ENCODE results near the gene TMEM120A. TPM values are rescaled to one million over a fixed set of nuclear protein-coding genes. Genes with fewer than 3 reads are reported as not detected.

TMEM120A gene
- total and polyA plus RNA-seq, 12 donors: 51.4 to 277 (median 172) TPM

GRCh38 chr7:75953431-75953830 lies 41.0 kb downstream of the TMEM120A start:
- peak overlapping the region in 3 of 5 donors; percentile 57 to 87 (median 84) for H3K27ac ChIP-seq
- peaks cover 16 to 62% of the 10 kb centered on the region in 2 donors for H3K4me1 ChIP-seq (replicated peaks in 1 of 2)
- H3K27me3 ChIP-seq: no peaks in the 10 kb centered on the region
- peaks cover 0 to 48% of the 10 kb centered on the region in 2 donors for H3K36me3 ChIP-seq (replicated peaks in 1 of 2)
- intact Hi-C loops (cut with DNase I): no loop called here
- H3K9me3 ChIP-seq (replicated peaks in 1 of 3): no peaks in the 10 kb centered on the region
- no peak overlapping the region for H3K4me3 ChIP-seq
- DNase-seq: peak in 1 of 7 donors; percentile 46
- WGBS, 4 donors: 40 to 74% (median 59%) methylated on average over 3 to 7 of the region's 7 CpGs
- TF ChIP-seq POLR2A (IDR thresholded peaks at IDR 0.05): no peak
- TF ChIP-seq, protein P1, sequence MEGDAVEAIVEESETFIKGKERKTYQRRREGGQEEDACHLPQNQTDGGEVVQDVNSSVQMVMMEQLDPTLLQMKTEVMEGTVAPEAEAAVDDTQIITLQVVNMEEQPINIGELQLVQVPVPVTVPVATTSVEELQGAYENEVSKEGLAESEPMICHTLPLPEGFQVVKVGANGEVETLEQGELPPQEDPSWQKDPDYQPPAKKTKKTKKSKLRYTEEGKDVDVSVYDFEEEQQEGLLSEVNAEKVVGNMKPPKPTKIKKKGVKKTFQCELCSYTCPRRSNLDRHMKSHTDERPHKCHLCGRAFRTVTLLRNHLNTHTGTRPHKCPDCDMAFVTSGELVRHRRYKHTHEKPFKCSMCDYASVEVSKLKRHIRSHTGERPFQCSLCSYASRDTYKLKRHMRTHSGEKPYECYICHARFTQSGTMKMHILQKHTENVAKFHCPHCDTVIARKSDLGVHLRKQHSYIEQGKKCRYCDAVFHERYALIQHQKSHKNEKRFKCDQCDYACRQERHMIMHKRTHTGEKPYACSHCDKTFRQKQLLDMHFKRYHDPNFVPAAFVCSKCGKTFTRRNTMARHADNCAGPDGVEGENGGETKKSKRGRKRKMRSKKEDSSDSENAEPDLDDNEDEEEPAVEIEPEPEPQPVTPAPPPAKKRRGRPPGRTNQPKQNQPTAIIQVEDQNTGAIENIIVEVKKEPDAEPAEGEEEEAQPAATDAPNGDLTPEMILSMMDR (IDR thresholded peaks at IDR 0.05): no peak

DNA sequence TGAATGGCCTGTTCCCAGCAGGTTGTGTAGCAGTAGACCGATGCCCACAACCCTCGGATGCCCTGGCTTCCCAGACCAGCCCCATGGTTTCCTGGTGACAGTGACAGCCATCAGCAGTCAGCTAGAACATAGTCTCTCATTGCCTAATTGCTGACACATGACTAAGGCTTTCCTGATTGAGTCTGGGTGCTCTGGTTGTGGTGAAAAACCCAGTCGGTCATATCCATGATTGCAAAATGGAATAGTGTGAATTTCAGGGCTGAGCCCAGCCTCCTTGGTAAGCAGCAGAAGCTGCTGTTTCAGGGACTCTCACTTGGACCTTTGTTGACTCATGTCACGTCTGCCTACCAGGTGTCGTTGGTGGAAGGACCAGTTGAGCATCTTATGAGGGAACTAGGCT lies 42.9 kb downstream of the TMEM120A start:
- Histone ChIP-seq H3K4me3 (no peak overlapping the region), H3K27me3 (no peaks in the 10 kb centered on the region), H3K4me1 (replicated peaks in 1 of 2) (peaks cover 21 to 68% of the 10 kb centered on the region in 2 donors), H3K36me3 (replicated peaks in 1 of 2) (peaks cover 0 to 37% of the 10 kb centered on the region in 2 donors), H3K27ac (peak overlapping the region; percentile 74 to 89 (median 88)), H3K9me3 (replicated peaks in 1 of 3) (no peaks in the 10 kb centered on the region)
- WGBS, 4 donors: 29 to 49% (median 41%) methylated on average over 3 to 5 of the region's 5 CpGs
- TF ChIP-seq, protein P1 (IDR thresholded peaks at IDR 0.05): no peak
- peak in 1 of 2 donors; percentile 22 for TF ChIP-seq POLR2A (IDR thresholded peaks at IDR 0.05)
- peak in 6 of 7 donors; percentile 69 to 88 (median 82) for DNase-seq
- intact Hi-C loops (cut with DNase I): no loop called here

DNA sequence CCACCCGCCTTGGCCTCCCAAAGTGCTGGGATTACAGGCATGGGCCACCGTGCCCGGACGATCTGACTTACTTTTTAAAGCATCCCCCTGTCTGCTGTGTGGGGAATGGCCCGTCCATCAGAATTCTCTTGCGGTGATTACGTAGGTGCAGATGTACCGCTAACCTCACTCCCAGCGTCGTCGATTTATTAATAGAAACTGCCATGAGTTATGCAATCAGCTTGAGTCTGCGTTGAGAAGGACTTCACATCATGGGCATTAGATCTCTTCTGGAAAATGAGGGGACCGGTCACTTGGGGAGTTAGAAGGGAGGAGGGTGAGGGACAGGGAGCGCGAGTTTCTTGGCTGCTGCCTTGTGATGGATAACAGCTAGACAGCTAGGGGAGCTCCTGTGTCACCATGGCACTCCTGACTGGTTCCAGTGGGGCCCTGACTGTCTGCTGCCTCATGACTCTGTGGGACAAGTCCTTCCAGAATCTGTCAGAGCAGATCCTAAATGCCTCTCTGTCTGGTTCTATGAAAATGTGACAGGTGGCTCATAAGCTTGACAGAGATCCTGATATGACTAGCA lies 44.2 kb downstream of the TMEM120A start:
- peak in 1 of 2 donors; percentile 13 for TF ChIP-seq POLR2A (IDR thresholded peaks at IDR 0.05)
- TF ChIP-seq, protein P1 (IDR thresholded peaks at IDR 0.05): peak in 5 of 6 experiments; percentile 11 to 52 (median 40)
- peaks cover 21 to 62% of the 10 kb centered on the region in 2 donors for H3K4me1 ChIP-seq (replicated peaks in 1 of 2)
- intact Hi-C loops (cut with DNase I): no loop called here
- 47 to 68% (median 51%) methylated on average over 15 of the region's 15 CpGs for WGBS, 4 donors
- H3K36me3 ChIP-seq (replicated peaks in 1 of 2): peaks cover 0 to 25% of the 10 kb centered on the region in 2 donors
- H3K27ac ChIP-seq: peak overlapping the region; percentile 74 to 89 (median 88)
- H3K9me3 ChIP-seq (replicated peaks in 1 of 3): no peaks in the 10 kb centered on the region
- DNase-seq: peak in 5 of 7 donors; percentile 48 to 86 (median 82)
- H3K4me3 ChIP-seq: no peak overlapping the region
- H3K27me3 ChIP-seq: no peaks in the 10 kb centered on the region

GRCh38 chr7:75948179-75948578 lies 46.2 kb downstream of the TMEM120A start:
- no peak for TF ChIP-seq POLR2A (IDR thresholded peaks at IDR 0.05)
- TF ChIP-seq, protein P1 (IDR thresholded peaks at IDR 0.05): no peak
- H3K4me1 ChIP-seq (replicated peaks in 1 of 2): peaks cover 23 to 63% of the 10 kb centered on the region in 2 donors
- no peak for DNase-seq

More at GRCh38 chr7:75948179-75948578, 46.2 kb downstream of the TMEM120A start:
- Histone ChIP-seq H3K36me3 (replicated peaks in 1 of 2) (peaks cover 0 to 9% of the 10 kb centered on the region in 2 donors), H3K27me3 (no peaks in the 10 kb centered on the region), H3K9me3 (replicated peaks in 1 of 3) (no peaks in the 10 kb centered on the region), H3K4me3 (no peak overlapping the region), H3K27ac (peak overlapping the region in 3 of 5 donors; percentile 75 to 89 (median 89))
- intact Hi-C loops (cut with DNase I): no loop called here
- 56 to 65% (median 61%) methylated on average over 9 of the region's 9 CpGs for WGBS, 4 donors

Data from adrenal gland (tissue), 12 donors.